ENCODE results near the gene UNC13D. TPM values are rescaled to one million over a fixed set of nuclear protein-coding genes. Genes with fewer than 3 reads are reported as not detected.

UNC13D gene
- total and polyA plus RNA-seq, 11 donors: 2.1 to 28.5 (median 5.8) TPM

DNA sequence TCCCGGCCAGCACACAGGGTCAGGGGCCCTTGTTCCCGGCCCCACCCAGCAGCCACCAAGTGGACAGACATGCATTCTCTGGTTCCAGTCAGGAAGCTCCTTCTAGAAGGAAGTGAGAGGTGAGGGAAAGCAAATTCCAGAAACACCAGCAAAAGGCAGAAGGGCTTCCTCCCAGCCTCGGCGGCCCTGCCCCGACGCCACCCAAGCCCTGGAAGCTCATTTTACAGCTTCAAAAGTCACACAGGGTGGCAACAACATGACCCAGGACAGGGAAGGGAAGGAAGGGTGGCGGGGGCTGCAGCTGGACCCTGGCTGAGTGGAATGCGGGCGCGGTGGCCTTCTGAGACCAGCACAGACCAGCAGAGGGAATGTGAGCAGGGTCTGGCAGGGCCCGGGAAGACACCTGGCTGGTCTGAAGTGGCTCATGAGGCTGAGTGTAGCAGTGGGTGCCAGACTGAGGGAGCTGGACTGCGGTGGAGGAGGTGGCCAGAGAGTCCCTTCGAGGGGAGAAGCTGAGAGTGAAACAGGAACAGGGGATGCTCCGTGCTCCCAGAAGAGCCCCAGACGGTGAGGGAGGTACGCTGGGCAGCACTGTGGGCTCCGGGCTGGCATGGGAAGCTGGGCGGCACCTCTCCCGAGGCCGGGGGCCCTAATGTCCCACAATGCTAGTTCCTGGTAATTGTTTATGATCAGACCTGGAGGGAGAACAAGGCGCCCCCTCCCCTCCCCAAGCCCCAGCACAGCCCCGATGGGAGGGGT, 1.9 kb upstream of the UNC13D start:
- H3K27me3 ChIP-seq: no peaks in the 10 kb centered on the region
- DNase-seq (peak in 1 of 5 donors; percentile 53), ATAC-seq (peak in 2 of 4 donors; percentile 1 to 6)
- peaks cover 3 to 62% (median 56%) of the 10 kb centered on the region in 9 donors for H3K36me3 ChIP-seq
- no peaks in the 10 kb centered on the region for H3K9me3 ChIP-seq
- H3K4me1 ChIP-seq: peaks cover 36 to 82% (median 67%) of the 10 kb centered on the region in 12 donors
- intact Hi-C loops (cut with DNase I): loop anchor here in 4 of 10 donors (1.0 to 10.0 kb wide), 3 partner anchors 30 to 69 kb away; partner anchors contain the start of gene TRIM65 (in 1 of the 4)
- H3K27ac ChIP-seq: peak overlapping the region; percentile 56 to 99 (median 84)
- H3K4me3 ChIP-seq: no peak overlapping the region
- TF ChIP-seq, protein P1, sequence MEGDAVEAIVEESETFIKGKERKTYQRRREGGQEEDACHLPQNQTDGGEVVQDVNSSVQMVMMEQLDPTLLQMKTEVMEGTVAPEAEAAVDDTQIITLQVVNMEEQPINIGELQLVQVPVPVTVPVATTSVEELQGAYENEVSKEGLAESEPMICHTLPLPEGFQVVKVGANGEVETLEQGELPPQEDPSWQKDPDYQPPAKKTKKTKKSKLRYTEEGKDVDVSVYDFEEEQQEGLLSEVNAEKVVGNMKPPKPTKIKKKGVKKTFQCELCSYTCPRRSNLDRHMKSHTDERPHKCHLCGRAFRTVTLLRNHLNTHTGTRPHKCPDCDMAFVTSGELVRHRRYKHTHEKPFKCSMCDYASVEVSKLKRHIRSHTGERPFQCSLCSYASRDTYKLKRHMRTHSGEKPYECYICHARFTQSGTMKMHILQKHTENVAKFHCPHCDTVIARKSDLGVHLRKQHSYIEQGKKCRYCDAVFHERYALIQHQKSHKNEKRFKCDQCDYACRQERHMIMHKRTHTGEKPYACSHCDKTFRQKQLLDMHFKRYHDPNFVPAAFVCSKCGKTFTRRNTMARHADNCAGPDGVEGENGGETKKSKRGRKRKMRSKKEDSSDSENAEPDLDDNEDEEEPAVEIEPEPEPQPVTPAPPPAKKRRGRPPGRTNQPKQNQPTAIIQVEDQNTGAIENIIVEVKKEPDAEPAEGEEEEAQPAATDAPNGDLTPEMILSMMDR (IDR thresholded peaks at IDR 0.05): no peak
- TF ChIP-seq POLR2A (IDR thresholded peaks at IDR 0.05): no peak
- 58 to 65% (median 63%) methylated on average over 22 of the region's 22 CpGs for WGBS, 4 donors

DNA sequence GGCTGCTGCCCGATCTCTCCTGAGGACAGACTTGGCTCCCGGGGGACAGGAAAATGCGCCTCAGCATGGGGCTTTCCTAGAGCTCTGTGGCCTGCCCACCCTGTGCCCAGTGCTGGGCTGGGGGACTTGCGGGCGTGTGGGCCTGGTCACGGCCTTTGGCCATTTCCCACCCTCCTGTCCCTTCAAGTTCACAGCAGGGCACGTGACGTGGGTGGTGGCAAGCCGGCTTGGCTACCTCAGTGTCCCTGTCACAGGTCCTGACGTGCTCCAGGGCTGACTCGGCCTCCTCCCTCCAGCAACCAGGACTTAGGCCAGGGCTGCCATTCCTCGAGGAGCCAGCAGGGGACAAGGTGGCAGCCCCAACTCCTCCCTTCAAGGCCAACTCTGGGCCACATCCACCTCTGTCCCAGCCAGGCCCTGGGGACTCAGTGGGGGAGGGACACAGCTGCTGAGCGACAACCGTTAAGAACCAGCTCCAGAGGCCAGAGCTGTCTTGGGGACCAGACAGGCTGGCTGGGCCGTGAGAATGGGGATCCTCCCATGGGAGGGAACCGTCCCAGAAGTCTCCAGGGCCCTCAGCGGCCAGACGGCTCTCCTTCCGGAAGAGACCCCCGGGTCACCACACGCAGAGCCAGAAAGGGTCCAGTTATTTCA, 981 bp upstream of the UNC13D start:
- Histone ChIP-seq H3K36me3 (peaks cover 3 to 59% (median 47%) of the 10 kb centered on the region in 9 donors), H3K9me3 (no peaks in the 10 kb centered on the region), H3K4me3 (peak overlapping the region in 3 of 12 donors; percentile 6 to 69 (median 12)), H3K4me1 (peaks cover 36 to 73% (median 58%) of the 10 kb centered on the region in 12 donors), H3K27ac (peak overlapping the region; percentile 56 to 99 (median 84)), H3K27me3 (no peaks in the 10 kb centered on the region)
- peak; percentile 86 to 92 (median 90) for DNase-seq
- TF ChIP-seq POLR2A (IDR thresholded peaks at IDR 0.05): peak in 1 of 2 donors; percentile 46
- TF ChIP-seq, protein P1 (IDR thresholded peaks at IDR 0.05): peak; percentile 64 to 88 (median 80)
- WGBS, 4 donors: 21 to 32% (median 28%) methylated on average over 16 to 21 of the region's 21 CpGs
- ATAC-seq: peak; percentile 80 to 81 (median 80)
- intact Hi-C loops (cut with DNase I): loop anchor here in 4 of 10 donors (1.0 to 10.0 kb wide), 3 partner anchors 31 to 68 kb away; partner anchors contain the start of gene TRIM65 (in 1 of the 4)

DNA sequence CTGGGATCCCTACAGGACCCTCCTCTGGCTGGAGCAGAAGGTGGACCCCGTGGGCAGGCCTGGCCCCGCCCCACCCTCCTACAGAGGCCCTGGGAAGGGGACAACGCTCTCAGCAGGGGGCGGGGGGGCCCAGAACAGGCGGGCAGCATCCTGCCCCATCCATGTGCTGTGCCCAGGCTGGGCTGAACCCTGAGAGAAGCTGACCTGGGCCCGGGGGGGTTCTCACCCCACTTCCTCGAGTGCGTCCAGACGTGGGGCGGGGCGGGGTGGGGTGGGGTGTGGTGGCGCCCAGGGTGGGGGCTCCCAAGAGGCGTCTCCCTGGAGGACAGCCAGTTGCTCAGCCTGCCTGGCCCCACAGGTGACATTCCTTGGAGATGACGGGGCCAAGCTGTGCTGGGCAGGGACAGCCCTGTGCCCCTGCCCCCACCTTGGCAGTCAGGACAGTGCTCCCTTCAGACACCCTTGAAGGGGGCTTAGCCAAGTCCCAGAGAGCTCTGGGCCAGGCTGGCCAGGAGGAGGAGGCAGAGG, 390 bp upstream of the UNC13D start:
- ATAC-seq (peak; percentile 43 to 63 (median 58)), DNase-seq (peak in 2 of 5 donors; percentile 57 to 69)
- peak overlapping the region in 5 of 12 donors; percentile 12 to 69 (median 32) for H3K4me3 ChIP-seq
- no peak for TF ChIP-seq POLR2A (IDR thresholded peaks at IDR 0.05)
- intact Hi-C loops (cut with DNase I): loop anchor here in 4 of 10 donors (1.0 to 10.0 kb wide), 3 partner anchors 32 to 67 kb away; partner anchors contain the start of gene TRIM65 (in 1 of the 4)
- H3K36me3 ChIP-seq: peaks cover 3 to 59% (median 41%) of the 10 kb centered on the region in 9 donors
- 26 to 41% (median 41%) methylated on average over 10 to 14 of the region's 14 CpGs; no CpG with 5 or more reads in 1 of the 4 donors for WGBS, 4 donors
- H3K27ac ChIP-seq: peak overlapping the region; percentile 56 to 99 (median 84)
- H3K4me1 ChIP-seq: peaks cover 31 to 67% (median 52%) of the 10 kb centered on the region in 12 donors
- H3K9me3 ChIP-seq: no peaks in the 10 kb centered on the region
- no peaks in the 10 kb centered on the region for H3K27me3 ChIP-seq

DNA sequence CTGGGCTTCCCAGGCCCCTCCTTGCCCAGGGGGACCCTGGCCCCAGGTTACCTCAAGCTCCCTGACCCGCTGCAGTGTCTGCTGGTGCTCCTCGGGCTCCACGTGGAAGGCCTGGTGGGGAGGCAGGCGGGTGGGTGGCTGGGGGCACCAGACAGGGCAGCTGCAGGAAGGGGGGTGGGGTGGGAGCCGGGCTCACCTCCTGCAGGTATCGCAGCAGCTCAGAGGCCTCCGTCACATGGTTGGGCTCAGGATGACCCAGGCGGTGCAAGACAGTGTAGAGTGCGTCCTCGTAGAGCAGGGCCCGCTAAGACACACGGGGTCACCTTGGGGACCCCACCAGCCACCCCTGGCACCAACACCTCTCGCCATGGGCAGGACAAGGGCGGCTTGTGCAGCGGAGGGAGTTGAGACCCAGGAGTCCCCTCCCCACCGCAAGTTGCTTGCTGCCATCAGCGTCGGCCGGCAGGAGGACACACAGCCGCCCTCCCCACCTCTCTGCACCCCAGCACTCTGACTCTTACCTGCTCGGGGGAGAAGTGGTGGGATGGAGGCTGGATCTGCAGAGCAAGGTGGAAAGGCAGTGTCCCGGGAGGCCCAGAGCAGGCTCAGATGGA, 1.1 kb downstream of the UNC13D start:
- Histone ChIP-seq H3K4me3 (peak overlapping the region in 9 of 12 donors; percentile 12 to 69 (median 32)), H3K4me1 (peaks cover 27 to 52% (median 38%) of the 10 kb centered on the region in 12 donors), H3K27me3 (no peaks in the 10 kb centered on the region), H3K36me3 (peaks cover 3 to 51% (median 26%) of the 10 kb centered on the region in 9 donors), H3K9me3 (no peaks in the 10 kb centered on the region), H3K27ac (peak overlapping the region in 2 of 12 donors; percentile 88 to 90)
- no peak for DNase-seq
- 88 to 93% (median 92%) methylated on average over 6 to 22 of the region's 22 CpGs for WGBS, 4 donors
- ATAC-seq: no peak
- TF ChIP-seq, protein P1 (IDR thresholded peaks at IDR 0.05): no peak
- no peak for TF ChIP-seq POLR2A (IDR thresholded peaks at IDR 0.05)
- intact Hi-C loops (cut with DNase I): loop anchor here in 1 of 10 donors (10.0 kb wide), 1 partner anchor 52 kb away; the partner anchor contains the start of gene TRIM65

All from heart left ventricle (tissue), 16 donors.